ENCODE measurements around the gene POLDIP2. TPM values are rescaled to one million over a fixed set of nuclear protein-coding genes. Genes with fewer than 3 reads are reported as not detected.

The POLDIP2 gene
- total RNA-seq, 2 experiments from 2014 or later = 22.1 to 23.9 TPM

DNA sequence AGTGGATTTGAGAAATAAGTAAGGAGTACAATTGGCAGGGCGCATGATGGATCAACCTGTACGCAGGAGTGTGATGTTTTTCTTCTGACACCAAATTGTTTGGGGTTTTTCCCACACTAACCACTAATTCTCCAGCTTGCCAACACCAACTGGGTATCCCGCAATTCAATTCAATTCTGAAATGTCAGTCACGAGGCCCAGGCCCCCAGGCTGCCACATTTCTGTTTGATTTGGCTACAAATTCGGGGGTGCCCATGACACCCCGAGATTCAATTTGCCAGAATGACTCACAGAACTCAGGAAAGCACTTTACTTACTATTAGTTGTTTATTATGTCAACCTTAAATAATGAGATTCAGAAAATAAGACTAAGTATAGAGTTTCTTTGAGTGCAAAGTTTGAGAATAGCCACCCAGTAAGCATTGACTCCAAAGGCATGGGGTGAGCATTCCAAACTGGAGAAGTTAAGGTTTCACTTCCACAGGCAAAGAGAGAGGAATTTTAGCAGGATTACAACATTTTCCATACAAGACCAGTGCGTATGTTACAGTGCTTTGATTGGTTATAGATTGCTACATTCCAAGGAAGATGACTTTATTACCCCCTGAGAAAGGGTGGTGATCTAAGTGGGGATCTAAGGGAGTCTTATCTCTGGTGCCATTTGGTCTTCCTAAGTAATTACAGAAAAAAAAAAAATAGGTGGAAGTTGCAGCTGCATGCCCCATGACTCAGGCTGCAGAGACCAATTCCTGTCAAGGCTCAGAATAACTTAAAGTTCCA, 37.2 kb upstream of the POLDIP2 start:
- CTCF ChIA-PET = no interaction called here
- no peak overlapping the region for H3K27ac ChIP-seq (ENCODE audit: low read depth in 1 of 2, low read length in 2 of 2)
- H3K27ac Mint-ChIP-seq = no peak overlapping the region
- H3K4me1 Mint-ChIP-seq (ENCODE audit: low read depth) = no peaks in the 10 kb centered on the region
- no peak overlapping the region for H3K4me3 ChIP-seq (ENCODE audit: low read length)
- H3K4me3 Mint-ChIP-seq = no peak overlapping the region
- H3K36me3 Mint-ChIP-seq (ENCODE audit: low read depth) = peaks cover 54% of the 10 kb centered on the region
- ATAC-seq (ENCODE audit: poor library complexity) = no peak
- H3K9me3 Mint-ChIP-seq = no peaks in the 10 kb centered on the region
- no peaks in the 10 kb centered on the region for H3K9me3 ChIP-seq (ENCODE audit: control insufficient read depth in 1 of 2, insufficient read depth in 1 of 2, low read length in 2 of 2)
- no peaks in the 10 kb centered on the region for H3K27me3 ChIP-seq (ENCODE audit: control insufficient read depth in 1 of 2, insufficient read depth in 2 of 2, low read length in 2 of 2)
- no peaks in the 10 kb centered on the region for H3K4me1 ChIP-seq (ENCODE audit: insufficient read depth, low read length)
- TF ChIP-seq, protein P1, sequence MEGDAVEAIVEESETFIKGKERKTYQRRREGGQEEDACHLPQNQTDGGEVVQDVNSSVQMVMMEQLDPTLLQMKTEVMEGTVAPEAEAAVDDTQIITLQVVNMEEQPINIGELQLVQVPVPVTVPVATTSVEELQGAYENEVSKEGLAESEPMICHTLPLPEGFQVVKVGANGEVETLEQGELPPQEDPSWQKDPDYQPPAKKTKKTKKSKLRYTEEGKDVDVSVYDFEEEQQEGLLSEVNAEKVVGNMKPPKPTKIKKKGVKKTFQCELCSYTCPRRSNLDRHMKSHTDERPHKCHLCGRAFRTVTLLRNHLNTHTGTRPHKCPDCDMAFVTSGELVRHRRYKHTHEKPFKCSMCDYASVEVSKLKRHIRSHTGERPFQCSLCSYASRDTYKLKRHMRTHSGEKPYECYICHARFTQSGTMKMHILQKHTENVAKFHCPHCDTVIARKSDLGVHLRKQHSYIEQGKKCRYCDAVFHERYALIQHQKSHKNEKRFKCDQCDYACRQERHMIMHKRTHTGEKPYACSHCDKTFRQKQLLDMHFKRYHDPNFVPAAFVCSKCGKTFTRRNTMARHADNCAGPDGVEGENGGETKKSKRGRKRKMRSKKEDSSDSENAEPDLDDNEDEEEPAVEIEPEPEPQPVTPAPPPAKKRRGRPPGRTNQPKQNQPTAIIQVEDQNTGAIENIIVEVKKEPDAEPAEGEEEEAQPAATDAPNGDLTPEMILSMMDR (IDR thresholded peaks at IDR 0.05) = no peak
- POLR2A ChIA-PET = no interaction called here
- no peaks in the 10 kb centered on the region for H3K27me3 Mint-ChIP-seq
- DNase-seq = no peak
- intact Hi-C loops (cut with DNase I, micrococcal nuclease) = no loop called here
- H3K36me3 ChIP-seq (ENCODE audit: insufficient read depth, low read length) = peaks cover 72% of the 10 kb centered on the region

DNA sequence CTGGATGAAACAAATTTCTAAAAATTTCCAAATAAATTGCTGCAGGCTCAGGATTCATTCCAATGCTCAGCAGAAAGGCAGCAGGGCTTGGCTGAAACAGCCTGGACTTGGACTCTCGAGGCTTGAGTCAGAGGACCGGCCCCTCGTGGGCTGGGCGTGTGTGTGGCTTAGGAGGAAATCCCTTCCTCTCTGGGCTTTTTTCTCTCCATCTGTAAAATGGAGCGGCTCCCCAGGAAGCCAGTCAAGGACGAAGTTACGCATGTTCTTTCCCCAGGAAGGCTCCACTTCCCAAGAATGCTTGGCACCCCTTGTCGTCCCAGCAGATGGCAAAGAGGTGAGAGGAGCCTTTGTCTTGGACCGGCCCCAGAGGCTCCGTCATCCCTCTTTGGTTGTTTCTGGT, 35.2 kb upstream of the POLDIP2 start:
- POLR2A ChIA-PET = no interaction called here
- TF ChIP-seq, protein P1 (IDR thresholded peaks at IDR 0.05) = no peak
- no peaks in the 10 kb centered on the region for H3K9me3 Mint-ChIP-seq

DNA sequence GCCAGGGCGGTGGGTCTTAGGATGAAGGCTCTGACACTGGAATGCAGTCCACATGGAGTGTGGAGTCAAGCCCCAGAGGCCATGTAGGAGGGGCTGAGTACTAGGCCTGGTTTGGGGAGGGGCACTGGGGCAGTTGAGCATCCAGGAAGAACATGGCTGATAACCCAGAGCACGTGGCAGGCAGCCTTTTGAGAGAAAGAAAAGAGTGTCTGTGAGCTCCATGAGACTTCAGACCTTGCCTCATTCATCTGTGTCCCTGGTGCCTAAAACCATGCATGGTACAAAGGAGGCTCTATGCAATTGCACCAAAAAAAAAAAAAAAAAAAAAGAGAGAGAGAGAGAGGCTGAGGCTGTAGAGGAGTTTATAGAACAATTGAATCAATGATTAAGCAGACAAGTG, 34.1 kb upstream of the POLDIP2 start:
- H3K4me1 ChIP-seq (ENCODE audit: insufficient read depth, low read length) = no peaks in the 10 kb centered on the region
- no peak for ATAC-seq (ENCODE audit: poor library complexity)
- peaks cover 74% of the 10 kb centered on the region for H3K36me3 Mint-ChIP-seq (ENCODE audit: low read depth)

More for the DNA sequence above, 35.2 kb upstream of the POLDIP2 start:
- Histone ChIP-seq H3K27ac (ENCODE audit: low read depth in 1 of 2, low read length in 2 of 2) (no peak overlapping the region), H3K36me3 (ENCODE audit: insufficient read depth, low read length) (peaks cover 86% of the 10 kb centered on the region), H3K27me3 (ENCODE audit: control insufficient read depth in 1 of 2, insufficient read depth in 2 of 2, low read length in 2 of 2) (no peaks in the 10 kb centered on the region), H3K4me1 (ENCODE audit: insufficient read depth, low read length) (no peaks in the 10 kb centered on the region), H3K9me3 (ENCODE audit: control insufficient read depth in 1 of 2, insufficient read depth in 1 of 2, low read length in 2 of 2) (no peaks in the 10 kb centered on the region), H3K4me3 (ENCODE audit: low read length) (no peak overlapping the region)
- peaks cover 72% of the 10 kb centered on the region for H3K36me3 Mint-ChIP-seq (ENCODE audit: low read depth)
- H3K27me3 Mint-ChIP-seq = no peaks in the 10 kb centered on the region
- DNase-seq = no peak
- no peak overlapping the region for H3K4me3 Mint-ChIP-seq
- no peak overlapping the region for H3K27ac Mint-ChIP-seq
- no peak for ATAC-seq (ENCODE audit: poor library complexity)
- no peaks in the 10 kb centered on the region for H3K4me1 Mint-ChIP-seq (ENCODE audit: low read depth)
- CTCF ChIA-PET = no interaction called here
- intact Hi-C loops (cut with DNase I, micrococcal nuclease) = no loop called here

More for the DNA sequence above, 34.1 kb upstream of the POLDIP2 start:
- H3K27ac Mint-ChIP-seq = no peak overlapping the region
- H3K4me1 Mint-ChIP-seq (ENCODE audit: low read depth) = no peaks in the 10 kb centered on the region
- DNase-seq = no peak
- intact Hi-C loops (cut with DNase I, micrococcal nuclease) = no loop called here
- Histone ChIP-seq H3K27me3 (ENCODE audit: control insufficient read depth in 1 of 2, insufficient read depth in 2 of 2, low read length in 2 of 2) (no peaks in the 10 kb centered on the region), H3K27ac (ENCODE audit: low read depth in 1 of 2, low read length in 2 of 2) (no peak overlapping the region), H3K4me3 (ENCODE audit: low read length) (no peak overlapping the region), H3K36me3 (ENCODE audit: insufficient read depth, low read length) (peaks cover 79% of the 10 kb centered on the region), H3K9me3 (ENCODE audit: control insufficient read depth in 1 of 2, insufficient read depth in 1 of 2, low read length in 2 of 2) (no peaks in the 10 kb centered on the region)
- CTCF ChIA-PET = no interaction called here
- H3K4me3 Mint-ChIP-seq = no peak overlapping the region
- POLR2A ChIA-PET = no interaction called here
- no peaks in the 10 kb centered on the region for H3K9me3 Mint-ChIP-seq
- TF ChIP-seq, protein P1 (IDR thresholded peaks at IDR 0.05) = no peak
- H3K27me3 Mint-ChIP-seq = no peaks in the 10 kb centered on the region

All from CD4-positive, alpha-beta T cell (primary cell).